ENCODE measurements around the gene OPRL1. TPM values are rescaled to one million over a fixed set of nuclear protein-coding genes. Genes with fewer than 3 reads are reported as not detected.

OPRL1 gene
- total and polyA plus RNA-seq, 2 donors (not counting 1 experiment from before 2014, with no cell fraction given) = 0.49 to 4.1 TPM

GRCh38 chr20:64103871-64104666 lies 24.2 kb downstream of the OPRL1 start:
- Histone ChIP-seq H3K9me3 (ENCODE audit: control insufficient read depth, insufficient read depth, low read depth, low read length) (no peaks in the 10 kb centered on the region), H3K9ac (ENCODE audit: insufficient read depth, low read length) (no peak overlapping the region), H3K4me3 (replicated peaks in 1 of 4; ENCODE audit: control extremely low read depth in 1 of 4, insufficient read depth in 1 of 4, low read depth in 3 of 4, low read length in 4 of 4) (no peak overlapping the region), H2AFZ (ENCODE audit: low read length) (no peak overlapping the region), H3K79me2 (ENCODE audit: control insufficient read depth, insufficient read depth, low read length) (no peaks in the 10 kb centered on the region), H3K4me1 (ENCODE audit: control insufficient read depth, extremely low read depth, insufficient read depth, low read length) (no peaks in the 10 kb centered on the region), H3K27ac (ENCODE audit: insufficient read depth, low read length) (no peak overlapping the region), H4K20me1 (ENCODE audit: control insufficient read depth, extremely low read depth, insufficient read depth, low read length) (no peaks in the 10 kb centered on the region), H3K27me3 (ENCODE audit: control insufficient read depth, insufficient read depth, low read length) (peaks cover 31% of the 10 kb centered on the region), H3K4me2 (ENCODE audit: extremely low read depth, insufficient read depth, low read length) (no peak overlapping the region), H3K36me3 (ENCODE audit: control insufficient read depth, insufficient read depth, low read length) (no peaks in the 10 kb centered on the region)
- no peak for DNase-seq (ENCODE audit: low read depth in 2 of 2)
- TF ChIP-seq CTCF (conservative IDR thresholded peaks at IDR 0.05 in 1 of 2, IDR thresholded peaks at IDR 0.05 in 1 of 2; ENCODE audit: low read depth in 1 of 2, low read length in 2 of 2) (no peak), EZH2 (IDR thresholded peaks at IDR 0.05; ENCODE audit: low read length, missing control alignments) (no peak)

- no peak overlapping the region for H2AFZ ChIP-seq (ENCODE audit: low read length)
- no peaks in the 10 kb centered on the region for H3K36me3 ChIP-seq (ENCODE audit: control insufficient read depth, insufficient read depth, low read length)
- H3K79me2 ChIP-seq (ENCODE audit: control insufficient read depth, insufficient read depth, low read length) = no peaks in the 10 kb centered on the region
- H3K4me1 ChIP-seq (ENCODE audit: control insufficient read depth, extremely low read depth, insufficient read depth, low read length) = no peaks in the 10 kb centered on the region
- peaks cover 31% of the 10 kb centered on the region for H3K27me3 ChIP-seq (ENCODE audit: control insufficient read depth, insufficient read depth, low read length)
- DNase-seq (ENCODE audit: low read depth in 2 of 2) = no peak
- H3K9ac ChIP-seq (ENCODE audit: insufficient read depth, low read length) = no peak overlapping the region
- no peak overlapping the region for H3K27ac ChIP-seq (ENCODE audit: insufficient read depth, low read length)
- no peak for TF ChIP-seq EZH2 (IDR thresholded peaks at IDR 0.05; ENCODE audit: low read length, missing control alignments)
- TF ChIP-seq CTCF (conservative IDR thresholded peaks at IDR 0.05 in 1 of 2, IDR thresholded peaks at IDR 0.05 in 1 of 2; ENCODE audit: low read depth in 1 of 2, low read length in 2 of 2) = no peak
- no peak overlapping the region for H3K4me2 ChIP-seq (ENCODE audit: extremely low read depth, insufficient read depth, low read length)
- H4K20me1 ChIP-seq (ENCODE audit: control insufficient read depth, extremely low read depth, insufficient read depth, low read length) = no peaks in the 10 kb centered on the region
- no peak overlapping the region for H3K4me3 ChIP-seq (replicated peaks in 1 of 4; ENCODE audit: control extremely low read depth in 1 of 4, insufficient read depth in 1 of 4, low read depth in 3 of 4, low read length in 4 of 4)
- no peaks in the 10 kb centered on the region for H3K9me3 ChIP-seq (ENCODE audit: control insufficient read depth, insufficient read depth, low read depth, low read length)
These were observed 25.0 kb downstream of the OPRL1 start for GRCh38 chr20:64104667-64105451.

- Histone ChIP-seq H2AFZ (ENCODE audit: low read length) (no peak overlapping the region), H3K27me3 (ENCODE audit: control insufficient read depth, insufficient read depth, low read length) (peaks cover 23% of the 10 kb centered on the region)
These were observed 26.1 kb downstream of the OPRL1 start for GRCh38 chr20:64105846-64106434.

More at GRCh38 chr20:64105846-64106434, 26.1 kb downstream of the OPRL1 start:
- no peak overlapping the region for H3K4me2 ChIP-seq (ENCODE audit: extremely low read depth, insufficient read depth, low read length)
- no peak overlapping the region for H3K9ac ChIP-seq (ENCODE audit: insufficient read depth, low read length)
- no peak overlapping the region for H3K4me3 ChIP-seq (replicated peaks in 1 of 4; ENCODE audit: control extremely low read depth in 1 of 4, insufficient read depth in 1 of 4, low read depth in 3 of 4, low read length in 4 of 4)
- H3K27ac ChIP-seq (ENCODE audit: insufficient read depth, low read length) = no peak overlapping the region
- no peak for TF ChIP-seq EZH2 (IDR thresholded peaks at IDR 0.05; ENCODE audit: low read length, missing control alignments)
- TF ChIP-seq CTCF (conservative IDR thresholded peaks at IDR 0.05 in 1 of 2, IDR thresholded peaks at IDR 0.05 in 1 of 2; ENCODE audit: low read depth in 1 of 2, low read length in 2 of 2) = no peak
- DNase-seq (ENCODE audit: low read depth in 2 of 2) = no peak
- no peaks in the 10 kb centered on the region for H3K4me1 ChIP-seq (ENCODE audit: control insufficient read depth, extremely low read depth, insufficient read depth, low read length)
- H3K36me3 ChIP-seq (ENCODE audit: control insufficient read depth, insufficient read depth, low read length) = no peaks in the 10 kb centered on the region
- H4K20me1 ChIP-seq (ENCODE audit: control insufficient read depth, extremely low read depth, insufficient read depth, low read length) = no peaks in the 10 kb centered on the region
- H3K9me3 ChIP-seq (ENCODE audit: control insufficient read depth, insufficient read depth, low read depth, low read length) = no peaks in the 10 kb centered on the region
- no peaks in the 10 kb centered on the region for H3K79me2 ChIP-seq (ENCODE audit: control insufficient read depth, insufficient read depth, low read length)
